Lower leg skin (tissue), 4 donors: Measurements from ENCODE around the gene ST3GAL4. TPM values are rescaled to one million over a fixed set of nuclear protein-coding genes. Genes with fewer than 3 reads are reported as not detected.

ENCODE experiments used
- DNase-seq, 2 donors: peaks; one replicate each; pipeline ENCODE4 v3.0.0-alpha.2; 2019; ENCODE audit warnings: low spot score in 2 of 2
- H3K4me3 ChIP-seq: fragments of 200-600 bp; sonication (generic); 2 replicates; pipeline ENCODE4 v1.5.1; 2017; ENCODE audit warnings: mild to moderate bottlenecking, low read depth; ENCODE audit not compliant: poor library complexity, severe bottlenecking
- POLR2A ChIP-seq, 2 donors: fragments of 450-650 bp; IDR thresholded peaks; one replicate each; pipeline ENCODE4 v1.6.1; 2016 to 2017; ENCODE audit warnings: antibody characterized with exemption in 2 of 2, mild to moderate bottlenecking in 1 of 2, moderate library complexity in 1 of 2
- WGBS, 2 donors: methylation state at CpG; one replicate each; pipeline ENCODE4 v1.1.5; 2018; 5-methylcytosine and 5-hydroxymethylcytosine counted together
- intact Hi-C: fragments of 100-400 bp; cut with DNase I; formaldehyde crosslinking; loops from one replicate; pipeline ENCODE4 v1.15.0; 2023; ENCODE audit warnings: low total_unique reads
- total RNA-seq, 4 donors: library from RNA; depleted of rRNA; stranded (reverse); fragments of >200 nt; gene quantifications; one replicate each; pipeline ENCODE4 v1.1.0, GENCODE V29; 2016
- TF ChIP-seq, protein P1 (sequence below), 3 donors: fragments of 450-650 bp; IDR thresholded peaks; one replicate each; pipeline ENCODE4 v1.5.1; 2016; ENCODE audit warnings: antibody characterized with exemption in 3 of 3, mild to moderate bottlenecking in 3 of 3, moderate library complexity in 2 of 3

ST3GAL4 gene
- total RNA-seq, 4 donors from 2014 or later = 12.6 to 27.0 (median 17.1) TPM

DNA sequence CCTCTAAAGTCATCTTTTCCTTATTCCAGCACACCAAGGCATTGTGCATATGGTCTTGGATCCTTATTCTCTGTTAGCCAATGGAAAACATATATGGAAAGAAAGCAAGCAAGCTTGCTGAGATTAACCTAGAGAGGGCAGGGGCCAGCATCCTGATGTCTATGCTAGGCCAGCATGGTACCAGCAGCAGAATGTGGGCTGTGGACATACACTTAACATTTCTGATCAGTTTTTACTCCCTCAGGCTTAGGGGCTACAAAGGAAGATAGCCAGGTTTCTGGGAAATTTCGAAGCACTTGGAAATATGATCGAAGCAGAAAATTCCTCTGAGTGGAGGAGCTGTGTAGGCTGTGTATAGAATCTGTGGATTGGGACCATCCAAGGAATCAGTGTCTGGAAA lies 67.0 kb downstream of the ST3GAL4 start:
- no peak for DNase-seq
- intact Hi-C loops = no loop called here
- no peak overlapping the region for H3K4me3 ChIP-seq
- WGBS, 2 donors = 94 to 98% methylated on average over 2 of the region's 2 CpGs
- TF ChIP-seq POLR2A (IDR thresholded peaks at IDR 0.05) = no peak
- TF ChIP-seq, protein P1, sequence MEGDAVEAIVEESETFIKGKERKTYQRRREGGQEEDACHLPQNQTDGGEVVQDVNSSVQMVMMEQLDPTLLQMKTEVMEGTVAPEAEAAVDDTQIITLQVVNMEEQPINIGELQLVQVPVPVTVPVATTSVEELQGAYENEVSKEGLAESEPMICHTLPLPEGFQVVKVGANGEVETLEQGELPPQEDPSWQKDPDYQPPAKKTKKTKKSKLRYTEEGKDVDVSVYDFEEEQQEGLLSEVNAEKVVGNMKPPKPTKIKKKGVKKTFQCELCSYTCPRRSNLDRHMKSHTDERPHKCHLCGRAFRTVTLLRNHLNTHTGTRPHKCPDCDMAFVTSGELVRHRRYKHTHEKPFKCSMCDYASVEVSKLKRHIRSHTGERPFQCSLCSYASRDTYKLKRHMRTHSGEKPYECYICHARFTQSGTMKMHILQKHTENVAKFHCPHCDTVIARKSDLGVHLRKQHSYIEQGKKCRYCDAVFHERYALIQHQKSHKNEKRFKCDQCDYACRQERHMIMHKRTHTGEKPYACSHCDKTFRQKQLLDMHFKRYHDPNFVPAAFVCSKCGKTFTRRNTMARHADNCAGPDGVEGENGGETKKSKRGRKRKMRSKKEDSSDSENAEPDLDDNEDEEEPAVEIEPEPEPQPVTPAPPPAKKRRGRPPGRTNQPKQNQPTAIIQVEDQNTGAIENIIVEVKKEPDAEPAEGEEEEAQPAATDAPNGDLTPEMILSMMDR (IDR thresholded peaks at IDR 0.05) = no peak

DNA sequence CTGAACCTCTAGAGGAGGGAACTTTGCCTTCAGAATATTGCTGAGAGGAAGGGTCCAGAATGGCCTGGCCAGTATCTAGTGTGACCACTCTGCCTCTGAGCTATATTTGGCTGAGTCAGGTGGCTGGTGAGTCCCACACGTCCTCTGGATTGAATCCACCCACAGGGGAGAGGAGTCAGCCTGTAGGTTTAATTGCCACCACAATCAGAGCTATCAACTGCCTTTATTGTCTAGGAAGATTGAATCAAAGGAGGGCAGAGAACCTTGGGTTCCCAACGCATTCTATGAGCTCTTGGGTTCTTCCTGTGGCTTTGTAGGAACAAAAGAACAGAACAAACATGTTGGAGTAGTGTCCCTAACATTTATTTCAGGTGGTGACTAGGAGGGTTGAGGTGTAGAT lies 67.7 kb downstream of the ST3GAL4 start:
- WGBS, 2 donors = 48 to 52% methylated on average over 2 of the region's 2 CpGs
- DNase-seq = no peak
- no peak for TF ChIP-seq POLR2A (IDR thresholded peaks at IDR 0.05)
- TF ChIP-seq, protein P1 (IDR thresholded peaks at IDR 0.05) = no peak
- intact Hi-C loops = no loop called here
- no peak overlapping the region for H3K4me3 ChIP-seq

DNA sequence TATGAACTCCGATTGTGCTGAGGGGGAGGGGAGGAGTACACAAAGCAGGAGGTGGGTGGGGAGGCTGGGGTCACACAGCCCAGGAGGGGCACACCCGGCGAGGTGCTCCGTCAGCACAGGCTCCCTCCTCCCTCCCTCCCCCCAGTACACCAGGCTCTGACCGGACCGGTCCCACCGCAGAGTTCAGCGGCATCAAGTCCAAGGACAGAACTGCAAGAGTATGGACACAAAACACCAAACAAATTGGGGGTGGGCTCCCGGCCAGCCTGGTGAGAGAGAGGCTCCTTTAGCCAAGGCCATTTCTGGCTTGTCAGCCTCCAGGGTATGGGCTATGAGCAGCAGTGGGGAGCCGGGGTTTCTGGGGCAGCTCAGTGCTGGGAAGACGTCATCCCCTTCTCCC lies 68.3 kb downstream of the ST3GAL4 start:
- H3K4me3 ChIP-seq = no peak overlapping the region
- TF ChIP-seq, protein P1 (IDR thresholded peaks at IDR 0.05) = no peak
- TF ChIP-seq POLR2A (IDR thresholded peaks at IDR 0.05) = no peak
- intact Hi-C loops = no loop called here
- no peak for DNase-seq
- WGBS, 2 donors = 75 to 78% methylated on average over 11 of the region's 11 CpGs

DNA sequence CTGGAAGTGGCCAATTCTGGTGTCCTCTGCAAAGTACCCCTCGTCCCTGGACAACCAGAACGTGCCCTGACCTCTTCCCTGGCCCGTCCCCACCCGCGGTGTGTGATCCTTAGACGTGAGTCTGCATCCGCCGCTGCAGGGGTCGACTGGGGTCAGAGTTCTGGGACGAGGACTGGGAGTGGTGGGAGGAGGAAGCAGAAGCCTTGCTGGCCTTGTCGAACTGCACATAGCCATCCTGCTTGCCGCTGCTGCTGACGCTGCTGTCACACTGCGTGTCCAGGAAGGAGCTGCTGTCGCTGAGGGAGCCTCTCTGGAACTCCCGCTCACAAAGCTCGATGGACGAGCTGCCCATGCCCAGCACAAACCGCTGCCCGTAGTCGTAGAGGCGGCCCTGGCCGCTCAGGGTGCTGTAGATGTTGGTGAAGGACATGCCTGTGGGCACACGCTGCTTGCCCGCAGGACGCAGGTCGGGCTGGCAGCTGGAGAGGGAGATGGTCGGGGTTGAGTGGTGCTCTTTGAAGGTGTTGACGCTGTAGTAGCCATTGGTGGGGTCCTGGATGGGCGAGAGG lies 69.1 kb downstream of the ST3GAL4 start:
- no peak for DNase-seq
- 81 to 84% methylated on average over 30 of the region's 30 CpGs for WGBS, 2 donors
- intact Hi-C loops = no loop called here
- TF ChIP-seq, protein P1 (IDR thresholded peaks at IDR 0.05) = no peak
- no peak for TF ChIP-seq POLR2A (IDR thresholded peaks at IDR 0.05)
- no peak overlapping the region for H3K4me3 ChIP-seq

DNA sequence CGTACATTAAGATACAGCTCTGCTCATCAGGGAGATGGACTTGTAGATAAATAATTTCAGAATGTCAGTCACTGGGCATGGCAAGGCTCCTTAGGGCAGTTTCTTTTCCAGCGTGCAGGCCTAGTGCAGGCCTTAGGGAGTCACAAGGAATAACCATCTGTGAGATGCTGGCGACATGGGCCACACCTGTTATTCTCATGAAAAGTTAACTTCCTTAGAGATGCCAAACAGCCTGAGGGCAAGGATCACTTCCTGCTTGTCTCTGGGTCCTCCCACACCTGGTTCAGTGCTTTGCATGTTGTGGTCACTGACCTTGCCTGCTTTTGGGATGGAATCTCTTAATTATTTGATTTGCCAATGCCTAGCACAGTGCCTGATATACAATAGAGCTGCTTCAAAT lies 70.6 kb downstream of the ST3GAL4 start:
- intact Hi-C loops = no loop called here
- 67 to 80% methylated on average over 3 of the region's 3 CpGs for WGBS, 2 donors
- TF ChIP-seq, protein P1 (IDR thresholded peaks at IDR 0.05) = no peak
- no peak for TF ChIP-seq POLR2A (IDR thresholded peaks at IDR 0.05)

More for the DNA sequence above, 70.6 kb downstream of the ST3GAL4 start:
- no peak for DNase-seq
- no peak overlapping the region for H3K4me3 ChIP-seq
